DOHH2 (cell line): ENCODE measurements around the gene DUSP2.

Experiments
- CTCF ChIP-seq: fragments of 200-600 bp; sonication (generic); IDR thresholded peaks from one replicate; pipeline ENCODE4 v1.5.1; 2014; ENCODE audit warnings: antibody characterized with exemption, mild to moderate bottlenecking, low read depth, low read length; ENCODE audit not compliant: poor library complexity, severe bottlenecking
- EZH2phosphoT487 ChIP-seq: fragments of 200-600 bp; sonication (generic); IDR thresholded peaks from 2 replicates; pipeline ENCODE4 v1.6.1; 2017; ENCODE audit warnings: borderline replicate concordance, mild to moderate bottlenecking, antibody characterized with exemption, low read length, moderate library complexity, mixed read lengths

- TF ChIP-seq CTCF (no peak), EZH2phosphoT487 (no peak)
Measured at GRCh38 chr2:96188821-96189526, 43.7 kb upstream of the DUSP2 start.
